GM12878 (cell line): Measurements from ENCODE around the gene IGF1R. TPM values are rescaled to one million over a fixed set of nuclear protein-coding genes. Genes with fewer than 3 reads are reported as not detected.

Experiments used
- ATAC-seq: fragments of 200-7000 bp; cut with Tn5 transposase; 3 replicates; pipeline ENCODE4 v1.9.1; 2020; ENCODE audit warnings: mild to moderate bottlenecking, moderate library complexity
- BruUV-seq: library from RNA; stranded (reverse); fragments of 400-500 nt; replicated peaks from 2 replicates; lab custom pipeline; 2021; lab: Mats Ljungman, UMichigan
- CTCF ChIA-PET: fragments of 300-600 bp; sonication (Branson Sonifier 250); formaldehyde crosslinking; extraction: SDS; loops from one replicate; lab custom pipeline; 2021; ENCODE audit warnings: inconsistent platforms; lab: Yijun Ruan, JAX
- POLR2A ChIA-PET: fragments of 350-600 bp; formaldehyde crosslinking; extraction: SDS; loops from one replicate; lab custom pipeline; 2021; ENCODE audit warnings: inconsistent platforms; lab: Charles Lee
- RAD21 ChIA-PET: fragments of 300-600 bp; sonication (Branson Sonifier 250); formaldehyde crosslinking; loops from one replicate; lab custom pipeline; 2023; ENCODE audit warnings: antibody characterized with exemption; ENCODE audit not compliant: unreplicated experiment; lab: Charles Lee
- SMC1A ChIA-PET: fragments of 300-600 bp; sonication (Branson Sonifier 250); formaldehyde crosslinking; loops from one replicate; lab custom pipeline; 2023; ENCODE audit not compliant: unreplicated experiment, uncharacterized antibody; lab: Charles Lee
- DNase-seq: peaks from one replicate; pipeline ENCODE4 v3.0.0-alpha.2; 2011; ENCODE audit warnings: low read depth, low spot score
- FAIRE-seq: peaks from 3 replicates; lab custom pipeline; 2011; peaks lifted over from hg19 to GRCh38; lab: Jason Lieb, UNC
- H2AFZ ChIP-seq: 2 replicates; pipeline ENCODE4 v1.6.0; 2011; ENCODE audit warnings: low read depth, low read length, control low read depth; ENCODE audit not compliant: control insufficient read depth
- H3K27ac ChIP-seq: 2 replicates; pipeline ENCODE4 v1.5.1; 2011; ENCODE audit warnings: control low read depth; ENCODE audit not compliant: control insufficient read depth, insufficient read depth
- H3K27me3 ChIP-seq, 2 experiments: replicated peaks in 1 of 2; 2 replicates each; pipeline versions ENCODE4 v1.6.0 to v1.6.1; 2011; ENCODE audit warnings: low read length in 1 of 2; ENCODE audit not compliant: control insufficient read depth in 2 of 2, insufficient read depth in 2 of 2
- H3K36me3 ChIP-seq, 2 experiments: 2 replicates each; pipeline ENCODE4 v1.5.1; 2011; ENCODE audit warnings: low read length in 1 of 2; ENCODE audit not compliant: control insufficient read depth in 2 of 2, insufficient read depth in 2 of 2
- H3K4me1 ChIP-seq: 2 replicates; pipeline ENCODE4 v1.6.1; 2011; ENCODE audit warnings: mild to moderate bottlenecking, low read length, moderate library complexity, mixed read lengths; ENCODE audit not compliant: control insufficient read depth, insufficient read depth
- H3K4me2 ChIP-seq: 2 replicates; pipeline ENCODE4 v1.6.0; 2011; ENCODE audit warnings: control low read depth; ENCODE audit not compliant: control insufficient read depth, insufficient read depth
- H3K4me3 ChIP-seq: fragments of 200-600 bp; sonication (generic); 2 replicates; pipeline ENCODE4 v1.5.1; 2016
- H3K79me2 ChIP-seq: 2 replicates; pipeline ENCODE4 v1.6.0; 2011; ENCODE audit warnings: low read length; ENCODE audit not compliant: control insufficient read depth, insufficient read depth
- H3K9ac ChIP-seq: 2 replicates; pipeline ENCODE4 v1.8.0; 2011; ENCODE audit warnings: low read length, control low read depth, mixed read lengths; ENCODE audit not compliant: control insufficient read depth, insufficient read depth
- H3K9me3 ChIP-seq: replicated peaks from 3 replicates; pipeline ENCODE4 v1.5.1; 2011; ENCODE audit warnings: mild to moderate bottlenecking, low read length; ENCODE audit not compliant: control insufficient read depth, insufficient read depth
- H4K20me1 ChIP-seq: 2 replicates; pipeline ENCODE4 v1.6.0; 2011; ENCODE audit not compliant: control insufficient read depth, insufficient read depth
- BCL11A ChIP-seq: IDR thresholded peaks from 2 replicates; pipeline ENCODE4 v1.6.1; 2011; ENCODE audit warnings: low read depth, low read length
- BMI1 ChIP-seq: fragments of 450-650 bp; IDR thresholded peaks from 2 replicates; pipeline ENCODE4 v1.6.1; 2016; ENCODE audit warnings: mild to moderate bottlenecking, moderate library complexity, borderline replicate concordance
- CBX5 ChIP-seq: sonication (generic); IDR thresholded peaks from 2 replicates; pipeline ENCODE4 v1.6.1; 2016; ENCODE audit warnings: low read depth, moderate library complexity, mild to moderate bottlenecking, inconsistent platforms
- E2F4 ChIP-seq: IDR thresholded peaks from 2 replicates; pipeline ENCODE4 v1.6.1; 2012; ENCODE audit warnings: low read depth, low read length, improper control_type of control experiment
- E4F1 ChIP-seq: fragments of 450-650 bp; IDR thresholded peaks from 2 replicates; pipeline ENCODE4 v1.6.1; 2018; ENCODE audit warnings: borderline replicate concordance, mild to moderate bottlenecking; ENCODE audit not compliant: partially characterized antibody
- HSF1 ChIP-seq: fragments of 150-350 bp; IDR thresholded peaks from 2 replicates; pipeline ENCODE4 v1.6.1; 2014; ENCODE audit warnings: mild to moderate bottlenecking, low read depth, low read length
- KLF5 ChIP-seq: fragments of 450-650 bp; IDR thresholded peaks from 2 replicates; pipeline ENCODE4 v1.6.1; 2014; ENCODE audit warnings: mild to moderate bottlenecking; ENCODE audit not compliant: partially characterized antibody
- MEF2A ChIP-seq: IDR thresholded peaks from 2 replicates; pipeline ENCODE4 v1.6.1; 2011; ENCODE audit warnings: low read depth, mild to moderate bottlenecking, low read length, moderate library complexity; ENCODE audit not compliant: insufficient read depth
- MTA3 ChIP-seq: IDR thresholded peaks from 2 replicates; pipeline ENCODE4 v1.6.1; 2012; ENCODE audit warnings: low read length, inconsistent platforms, borderline replicate concordance
- PAX5 ChIP-seq: IDR thresholded peaks from 2 replicates; pipeline ENCODE4 v1.6.1; 2011; ENCODE audit warnings: low read depth, low read length, borderline replicate concordance
- RBBP5 ChIP-seq: fragments of 200-600 bp; sonication (generic); conservative IDR thresholded peaks from 2 replicates; pipeline ENCODE4 v1.6.1; 2016
- SMAD5 ChIP-seq: IDR thresholded peaks from 2 replicates; pipeline ENCODE4 v1.6.1; 2016; ENCODE audit warnings: antibody characterized with exemption, low read depth
- SUZ12 ChIP-seq: fragments of 200-600 bp; sonication (generic); IDR thresholded peaks from one replicate; pipeline ENCODE4 v1.6.1; 2018; ENCODE audit warnings: antibody characterized with exemption, mild to moderate bottlenecking; ENCODE audit not compliant: unreplicated experiment
- ZNF274 ChIP-seq: IDR thresholded peaks from one replicate; pipeline ENCODE4 v1.8.0; 2011; ENCODE audit not compliant: insufficient read length, insufficient read depth
- ZNF384 ChIP-seq: IDR thresholded peaks from 2 replicates; pipeline ENCODE4 v1.6.1; 2012; ENCODE audit warnings: low read depth, mild to moderate bottlenecking, low read length, improper control_type of control experiment, borderline replicate concordance
- ZNF622 ChIP-seq: fragments of 450-650 bp; IDR thresholded peaks from 2 replicates; pipeline ENCODE4 v1.6.1; 2017; ENCODE audit warnings: mild to moderate bottlenecking, inconsistent platforms
- WGBS: methylation state at CpG from one replicate; pipeline ENCODE4 v1.1.6; 2016; ENCODE audit warnings: low lambda C conversion rate; ENCODE audit not compliant: insufficient replicate concordance, insufficient coverage; ENCODE audit errors: missing lambda C conversion rate; 5-methylcytosine and 5-hydroxymethylcytosine counted together
- in situ Hi-C: fragments of 300-500 bp; cut with MboI; formaldehyde crosslinking; loops from 9 replicates; pipeline ENCODE4 v1.14.3; 2018; ENCODE audit warnings: mixed read lengths
- intact Hi-C: fragments of 100-400 bp; cut with micrococcal nuclease; formaldehyde crosslinking; loops from one replicate; pipeline ENCODE4 v1.14.2; 2022; ENCODE audit not compliant: unreplicated experiment
- polyA plus RNA-seq, 11 experiments: library from polyadenylated mRNA; depleted of rRNA in 4 of 11; unstranded in 6 of 11; stranded (reverse) in 5 of 11; fragments of >200 nt; fragmentation: Nextera tagmentation in 4 of 11; fragmentation: Illumina TruSeq in 1 of 11; extraction: Ambion mirVana in 4 of 11; extraction: Trizol in 1 of 11; gene quantifications; 1 replicate in 1 of 11; 2 replicates in 10 of 11; pipeline versions ENCODE4 v1.2.1 to v1.2.3, GENCODE V29; 2011 to 2016; ENCODE audit warnings: inconsistent platforms in 2 of 11, missing spikeins in 2 of 11, low read depth in 1 of 11
- total RNA-seq, 4 experiments: library from RNA; depleted of rRNA in 3 of 4; stranded (reverse); fragments of >200 nt in 3 of 4; fragmentation: Illumina TruSeq in 1 of 4; extraction: Trizol in 1 of 4; gene quantifications; 2 replicates each; pipeline versions ENCODE4 v1.2.1 to v1.2.3, GENCODE V29; 2013 to 2021

The IGF1R gene
- total and polyA plus RNA-seq, 10 of the 15 experiments (the other 5 are each of a cell fraction or from before 2014, with no cell fraction given), result 0.03 to 2.7 (median 0.66) TPM

GRCh38 chr15:98729446-98730042, 81.2 kb downstream of the IGF1R start (continued):
- TF ChIP-seq E4F1 (no peak), RBBP5 (no peak)

GRCh38 chr15:98730860-98731711, 82.7 kb downstream of the IGF1R start:
- no peaks in the 10 kb centered on the region for H3K4me1 ChIP-seq
- SMC1A ChIA-PET, result interaction anchor here (0.9 kb wide), 1 partner anchor 23 kb away, joined by 4 read pairs; no protein-coding TSS in a partner anchor
- TF ChIP-seq MEF2A (no peak), SMAD5 (no peak), CBX5 (no peak), PAX5 (no peak), KLF5 (no peak), BCL11A (no peak), SUZ12 (no peak), ZNF622 (no peak), E2F4 (no peak), MTA3 (no peak), ZNF384 (no peak), BMI1 (no peak), HSF1 (no peak), ZNF274 (no peak)
- H4K20me1 ChIP-seq, result no peaks in the 10 kb centered on the region
- CTCF ChIA-PET, result no interaction called here
- RAD21 ChIA-PET, result no interaction called here
- ATAC-seq, result no peak
- no peak for FAIRE-seq
- H3K27me3 ChIP-seq, result no peaks in the 10 kb centered on the region; a peak in 1 of 4 replicates
- H3K9me3 ChIP-seq, result no peaks in the 10 kb centered on the region
- H3K79me2 ChIP-seq, result no peaks in the 10 kb centered on the region
- POLR2A ChIA-PET, result no interaction called here
- no peak overlapping the region for H3K27ac ChIP-seq
- H3K9ac ChIP-seq, result no peak overlapping the region
- BruUV-seq, result no TSS peak
- H3K4me2 ChIP-seq, result no peak overlapping the region
- WGBS, result 49% methylated on average over 13 of the region's 13 CpGs
- no peaks in the 10 kb centered on the region for H3K36me3 ChIP-seq
- no peak for DNase-seq
- no peak overlapping the region for H2AFZ ChIP-seq
- in situ Hi-C loops (no loop called here), intact Hi-C loops (no loop called here)
- no peak overlapping the region for H3K4me3 ChIP-seq
